HCT116 (cell line): ENCODE results near the gene NF1. TPM values are rescaled to one million over a fixed set of nuclear protein-coding genes. Genes with fewer than 3 reads are reported as not detected.

Source experiments
- ATAC-seq: fragments of 200-7000 bp; cut with Tn5 transposase; 2 replicates; pipeline ENCODE4 v1.9.1; 2020; ENCODE audit warnings: mild to moderate bottlenecking, moderate library complexity
- BruUV-seq: library from RNA; stranded (reverse); fragments of 400-500 nt; replicated peaks from 2 replicates; lab custom pipeline; 2021; lab: Mats Ljungman, UMichigan
- CTCF ChIA-PET: fragments of 300-600 bp; sonication (Branson Sonifier 250); formaldehyde crosslinking; loops from one replicate; lab custom pipeline; 2021; ENCODE audit warnings: antibody characterized with exemption; lab: Charles Lee
- POLR2A ChIA-PET: fragments of 300-600, 350-600 bp; sonication (Branson Sonifier 250); formaldehyde crosslinking; loops from one replicate; lab custom pipeline; 2021; ENCODE audit warnings: antibody characterized with exemption; lab: Charles Lee
- RAD21 ChIA-PET, 2 experiments: fragments of 300-600 bp; sonication (Branson Sonifier 250); formaldehyde crosslinking; loops; one replicate each; lab custom pipeline; 2023; ENCODE audit warnings: low total read pairs in 2 of 2; ENCODE audit not compliant: uncharacterized antibody in 2 of 2, unreplicated experiment in 2 of 2, low non-redundant PET in 1 of 2; lab: Charles Lee
- DNase-seq: peaks from one replicate; pipeline ENCODE4 v3.0.0-alpha.2; 2010; ENCODE audit warnings: low read depth, low spot score
- H2AFZ ChIP-seq: fragments of 200-600 bp; shearing (Covaris generic), sonication (generic); 2 replicates; pipeline ENCODE4 v1.6.1; 2017; ENCODE audit warnings: low read depth, mixed run types, mixed read lengths, antibody characterized with exemption, low read length; ENCODE audit not compliant: poor library complexity, severe bottlenecking
- H3K27ac ChIP-seq: 2 replicates; pipeline ENCODE4 v1.5.1; 2012; ENCODE audit warnings: low read depth, low read length
- H3K27me3 ChIP-seq: fragments of 200-600 bp; sonication (generic); 2 replicates; pipeline ENCODE4 v1.6.1; 2016; ENCODE audit warnings: mixed run types, low read length, mixed read lengths; ENCODE audit not compliant: insufficient read depth
- H3K36me3 ChIP-seq, 2 experiments: fragments of 200-500 bp in 1 of 2; fragments of 200-600 bp in 1 of 2; sonication (Bioruptor generic) in 1 of 2; sonication (generic) in 1 of 2; 2 replicates each; pipeline versions ENCODE4 v1.5.1 to v1.6.1; 2014 to 2016; ENCODE audit warnings: low read length in 2 of 2, inconsistent platforms in 1 of 2, mixed read lengths in 1 of 2, mixed run types in 1 of 2; ENCODE audit not compliant: insufficient read depth in 2 of 2, control insufficient read depth in 1 of 2
- H3K4me1 ChIP-seq, 2 experiments: fragments of 200-600 bp in 1 of 2; sonication (generic) in 1 of 2; 2 replicates each; pipeline versions ENCODE4 v1.5.1 to v1.6.1; 2012 to 2017; ENCODE audit warnings: low read length in 2 of 2, inconsistent platforms in 1 of 2, mild to moderate bottlenecking in 1 of 2, mixed read lengths in 1 of 2, mixed run types in 1 of 2, moderate library complexity in 1 of 2; ENCODE audit not compliant: insufficient read depth in 2 of 2, control insufficient read depth in 1 of 2
- H3K4me2 ChIP-seq: fragments of 200-600 bp; sonication (generic); 2 replicates; pipeline ENCODE4 v1.6.1; 2017; ENCODE audit warnings: mixed run types, low read length, mixed read lengths
- H3K4me3 ChIP-seq, 2 experiments: fragments of 200-600 bp in 1 of 2; sonication (generic) in 1 of 2; replicated peaks in 1 of 2; 2 replicates each; pipeline ENCODE4 v1.5.1; 2011 to 2016; ENCODE audit warnings: low read length in 2 of 2, control low read depth in 1 of 2, low read depth in 1 of 2, mild to moderate bottlenecking in 1 of 2, mixed read lengths in 1 of 2, mixed run types in 1 of 2
- H3K79me2 ChIP-seq: fragments of 200-600 bp; sonication (generic); 2 replicates; pipeline ENCODE4 v1.6.1; 2017; ENCODE audit warnings: mild to moderate bottlenecking, mixed run types, low read length, moderate library complexity, mixed read lengths; ENCODE audit not compliant: insufficient read depth
- H3K9ac ChIP-seq: fragments of 200-600 bp; sonication (generic); 2 replicates; pipeline ENCODE4 v1.6.1; 2016; ENCODE audit warnings: low read length, mixed read lengths
- H3K9me2 ChIP-seq: fragments of 200-600 bp; sonication (generic), shearing (Covaris generic); 2 replicates; pipeline ENCODE4 v1.6.1; 2017; ENCODE audit warnings: mixed run types, mild to moderate bottlenecking, moderate library complexity; ENCODE audit not compliant: insufficient read depth
- H3K9me3 ChIP-seq, 2 experiments: fragments of 200-500 bp in 1 of 2; fragments of 200-600 bp in 1 of 2; sonication (Bioruptor generic) in 1 of 2; sonication (generic) in 1 of 2; 2 replicates each; pipeline ENCODE4 v1.6.1; 2014 to 2017; ENCODE audit warnings: low read length in 2 of 2, mixed read lengths in 2 of 2, inconsistent platforms in 1 of 2, low read depth in 1 of 2, mild to moderate bottlenecking in 1 of 2, mixed run types in 1 of 2, moderate library complexity in 1 of 2; ENCODE audit not compliant: control insufficient read depth in 1 of 2, insufficient read depth in 1 of 2
- H4K20me1 ChIP-seq: fragments of 200-600 bp; sonication (generic), shearing (Covaris generic); 2 replicates; pipeline ENCODE4 v1.6.1; 2017; ENCODE audit warnings: mixed run types, mild to moderate bottlenecking, moderate library complexity; ENCODE audit not compliant: insufficient read depth
- ATF3 ChIP-seq: IDR thresholded peaks from 2 replicates; pipeline ENCODE4 v1.6.1; 2012
- CTCF ChIP-seq, 3 experiments: fragments of 200-600 bp in 1 of 3; sonication (generic) in 1 of 3; IDR thresholded peaks in 2 of 3; conservative IDR thresholded peaks in 1 of 3; 2 replicates each; pipeline ENCODE4 v1.5.1; 2012 to 2017; ENCODE audit warnings: low read depth in 2 of 3, low read length in 2 of 3, antibody characterized with exemption in 1 of 3, borderline replicate concordance in 1 of 3, control low read depth in 1 of 3, mild to moderate bottlenecking in 1 of 3, mixed read lengths in 1 of 3, mixed run types in 1 of 3, moderate library complexity in 1 of 3; ENCODE audit not compliant: insufficient read depth in 1 of 3
- EGR1 ChIP-seq: IDR thresholded peaks from 2 replicates; pipeline ENCODE4 v1.6.1; 2012; ENCODE audit warnings: low read depth
- EZH2 ChIP-seq: fragments of 200-600 bp; sonication (generic); IDR thresholded peaks from 2 replicates; pipeline ENCODE4 v1.6.1; 2017; ENCODE audit warnings: antibody characterized with exemption, mixed run types
- FOSL1 ChIP-seq: IDR thresholded peaks from 2 replicates; pipeline ENCODE4 v1.6.1; 2012; ENCODE audit warnings: low read depth
- MAX ChIP-seq: IDR thresholded peaks from 2 replicates; pipeline ENCODE4 v1.6.1; 2012
- REST ChIP-seq: IDR thresholded peaks from 2 replicates; pipeline ENCODE4 v1.6.1; 2012; ENCODE audit warnings: low read depth
- SIN3A ChIP-seq: IDR thresholded peaks from 2 replicates; pipeline ENCODE4 v1.6.1; 2012; ENCODE audit warnings: low read depth
- SRF ChIP-seq: IDR thresholded peaks from 2 replicates; pipeline ENCODE4 v1.6.1; 2012; ENCODE audit warnings: low read depth
- YY1 ChIP-seq: IDR thresholded peaks from 2 replicates; pipeline ENCODE4 v1.6.1; 2011; ENCODE audit warnings: low read length, low read depth, moderate library complexity, mild to moderate bottlenecking; ENCODE audit not compliant: insufficient replicate concordance; ENCODE audit errors: extremely low read depth
- ZBTB33 ChIP-seq: IDR thresholded peaks from 2 replicates; pipeline ENCODE4 v1.6.1; 2011; ENCODE audit warnings: mild to moderate bottlenecking, low read length, moderate library complexity; ENCODE audit not compliant: insufficient replicate concordance; ENCODE audit errors: extremely low read depth
- intact Hi-C: fragments of 100-400 bp; cut with micrococcal nuclease; formaldehyde crosslinking; loops from 2 replicates; pipeline ENCODE4 v1.10.0; 2022
- total RNA-seq: library from RNA; stranded (reverse); gene quantifications from one replicate; pipeline ENCODE4 v1.2.1, GENCODE V29; 2021; ENCODE audit not compliant: unreplicated experiment

NF1 gene
- total RNA-seq, 1 experiment from 2014 or later, result 20.8 TPM

GRCh38 chr17:31374094-31374447 lies 279.3 kb downstream of the NF1 start:
- Histone ChIP-seq H3K4me3 (no peak overlapping the region), H2AFZ (no peak overlapping the region), H3K9me2 (no peaks in the 10 kb centered on the region), H3K27ac (no peak overlapping the region), H3K9me3 (no peaks in the 10 kb centered on the region), H3K36me3 (peaks cover 0 to 9% of the 10 kb centered on the region in 2 experiments; a peak in 1 of 4 replicates), H3K9ac (no peak overlapping the region), H3K79me2 (no peaks in the 10 kb centered on the region), H3K4me2 (no peak overlapping the region), H4K20me1 (no peaks in the 10 kb centered on the region), H3K27me3 (no peaks in the 10 kb centered on the region), H3K4me1 (no peaks in the 10 kb centered on the region)
- intact Hi-C loops, result no loop called here
- ChIA-PET CTCF (interaction anchor here (1.0 kb wide), 1 partner anchor 8 kb away, joined by 3 read pairs; no protein-coding TSS in a partner anchor), POLR2A (no interaction called here), RAD21 (no interaction called here)
- no TSS peak for BruUV-seq
- DNase-seq (no peak), ATAC-seq (no peak)
- TF ChIP-seq SIN3A (no peak), ZBTB33 (no peak), CTCF (IDR thresholded peaks at IDR 0.05 in 2 of 3, conservative IDR thresholded peaks at IDR 0.05 in 1 of 3; ENCODE audit: borderline replicate concordance in 1 of 3, insufficient read depth in 1 of 3, low read depth in 2 of 3, low read length in 2 of 3) (no peak), EGR1 (no peak), SRF (no peak), ATF3 (no peak), REST (no peak), YY1 (no peak), EZH2 (no peak), FOSL1 (no peak), MAX (no peak)
